ENCODE data around the gene UROC1.

DNA sequence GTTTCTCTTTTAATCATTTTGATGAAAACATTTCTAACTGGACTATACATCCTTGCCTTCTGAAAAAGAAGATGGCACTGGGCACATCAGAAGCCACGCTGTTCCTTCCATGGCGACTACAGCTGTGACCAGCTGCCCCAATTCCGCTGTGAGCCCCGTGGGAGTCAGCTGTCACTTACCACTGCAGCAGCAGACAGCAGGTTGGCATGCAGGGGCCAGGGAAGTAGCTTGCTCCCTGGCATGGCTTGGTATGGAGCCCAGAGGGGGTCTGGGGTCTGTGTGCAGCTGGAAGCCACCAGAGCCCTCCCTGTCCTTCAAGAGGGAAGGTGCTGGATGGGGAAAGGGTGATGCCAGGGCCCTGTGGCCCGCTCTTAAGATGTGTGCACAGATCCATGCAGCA is 37.4 kb downstream of the UROC1 start:
- TF ChIP-seq POLR2AphosphoS5 (IDR thresholded peaks at IDR 0.05; ENCODE audit: borderline replicate concordance, low read depth, low read length) (no peak), EZH2 (IDR thresholded peaks at IDR 0.05) (no peak)

Measured in SK-N-MC (cell line).